ENCODE data around the gene LIN7C.
"Not testable (repeated sequence)": the region's sequence is repeated elsewhere in the genome, so short reads cannot be mapped to it uniquely, and the experiment has no call there.

LIN7C gene, protein sequence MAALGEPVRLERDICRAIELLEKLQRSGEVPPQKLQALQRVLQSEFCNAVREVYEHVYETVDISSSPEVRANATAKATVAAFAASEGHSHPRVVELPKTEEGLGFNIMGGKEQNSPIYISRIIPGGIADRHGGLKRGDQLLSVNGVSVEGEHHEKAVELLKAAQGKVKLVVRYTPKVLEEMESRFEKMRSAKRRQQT

DNA sequence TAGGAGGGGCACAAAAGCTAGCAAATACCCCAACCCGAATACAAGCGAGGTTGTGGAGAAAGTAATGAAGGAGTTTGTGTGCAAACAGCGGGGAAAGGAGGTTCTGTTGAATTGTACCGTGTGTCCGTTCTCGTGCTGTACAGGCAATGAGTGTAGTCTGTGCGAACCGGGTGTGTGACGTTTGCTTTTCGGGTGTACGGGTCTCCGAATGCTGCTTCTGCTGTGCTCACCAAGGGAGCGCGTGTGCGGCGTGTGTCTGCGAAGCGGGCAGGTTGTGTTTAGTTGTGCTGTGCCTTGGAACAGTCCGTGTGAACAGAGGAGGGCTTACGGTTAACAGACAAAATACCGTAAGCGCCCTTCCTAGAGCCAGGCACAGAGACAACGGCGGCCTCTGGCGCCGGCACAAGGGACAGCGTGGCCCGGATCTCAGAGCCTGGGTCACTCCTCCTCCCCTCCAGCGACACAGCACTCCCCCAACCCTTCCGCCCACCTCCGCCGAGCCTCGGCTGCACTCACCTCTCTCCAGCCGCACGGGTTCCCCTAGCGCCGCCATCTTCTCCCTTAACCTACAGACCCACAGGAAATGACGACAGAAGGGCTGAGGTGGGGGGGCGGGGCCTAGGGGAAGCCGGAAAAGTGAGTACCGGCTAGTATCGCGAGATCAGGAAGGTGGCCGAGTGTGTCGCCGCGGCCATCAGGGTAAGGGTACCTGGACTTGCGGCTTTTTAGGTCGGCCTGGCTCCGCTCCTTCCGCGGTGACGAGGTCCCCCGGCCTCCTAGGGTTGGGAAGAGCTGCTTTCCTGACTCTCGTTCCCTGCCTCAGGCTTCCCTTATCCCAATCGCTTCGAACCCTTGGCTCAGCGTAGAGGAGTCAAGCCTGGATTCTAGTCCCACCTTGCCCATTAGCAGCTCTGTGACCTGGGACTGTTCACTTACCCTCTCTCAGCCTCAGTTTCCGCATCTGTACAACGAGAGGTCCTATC, at the start of gene LIN7C:
TSS of gene LIN7C (minus strand) at position 570 of the 983 bp plus-strand sequence. CDS start at position 553, 17 bp downstream.
- DNase-seq = peak; percentile 98

DNA sequence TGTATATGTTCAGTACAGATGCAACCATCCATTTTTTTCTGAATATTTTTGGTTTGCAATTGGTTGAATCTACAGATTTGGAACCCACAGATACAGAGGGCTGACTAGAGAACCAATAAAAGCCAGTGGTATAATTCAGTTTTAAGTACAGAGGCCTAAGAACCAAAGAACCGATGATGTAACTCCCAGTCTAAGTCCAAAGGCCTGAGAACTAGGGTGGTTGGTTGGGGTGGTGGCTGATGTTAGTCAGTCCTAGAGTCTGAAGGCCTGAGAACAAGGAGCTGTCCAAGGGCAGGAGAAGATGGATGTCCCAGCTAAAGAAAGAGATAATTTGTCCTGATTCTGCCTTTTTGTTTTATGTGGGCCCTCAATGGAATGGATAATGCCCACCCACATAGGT, 48.7 kb upstream of the LIN7C start:
- DNase-seq = no peak

- no peak for DNase-seq
These were observed 46.6 kb upstream of the LIN7C start for GRCh38 chr11:27553186-27553585.

DNA sequence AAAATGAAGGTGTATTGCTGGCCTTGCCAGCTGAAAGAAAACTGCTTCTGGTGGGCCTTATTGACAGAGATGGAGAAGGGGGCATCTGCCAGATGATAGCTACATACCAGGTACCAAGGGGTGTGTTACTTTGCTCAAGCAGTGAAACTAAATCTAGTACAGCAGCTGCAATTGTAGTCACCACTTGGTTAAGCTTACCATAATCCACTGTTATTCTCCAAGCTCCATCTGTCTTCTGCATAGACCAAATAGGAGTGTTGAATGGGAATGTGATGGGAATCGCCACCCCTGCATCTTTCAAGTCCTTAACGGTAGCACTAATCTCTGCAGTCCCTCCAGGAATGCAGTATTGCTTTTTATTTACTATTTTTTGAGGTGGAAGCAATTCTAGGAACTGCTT, 45.8 kb upstream of the LIN7C start:
- no peak for DNase-seq

GRCh38 chr11:27551127-27551526, 44.6 kb upstream of the LIN7C start:
- DNase-seq = no peak

DNA sequence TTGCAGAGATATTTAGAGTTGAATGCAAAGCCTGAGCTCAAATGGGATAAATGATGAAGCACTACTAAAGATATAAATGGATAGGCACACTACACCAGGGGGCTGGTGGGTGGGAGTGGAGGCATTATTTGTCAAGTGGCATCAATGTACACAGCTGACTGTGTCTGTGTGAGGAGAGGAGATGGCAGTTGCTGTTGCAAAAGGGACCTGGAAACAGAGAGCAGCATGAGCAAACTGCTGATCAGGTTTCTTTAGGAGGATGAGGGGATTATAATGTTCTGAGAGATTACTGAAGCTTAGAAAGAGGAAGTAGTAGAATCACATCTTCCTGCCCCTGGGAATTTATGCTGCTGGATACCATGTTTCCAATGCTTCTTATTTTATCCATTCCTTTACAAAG, 39.4 kb upstream of the LIN7C start:
- DNase-seq = no peak

GRCh38 chr11:27545035-27545434, 38.5 kb upstream of the LIN7C start:
- no peak for DNase-seq

- DNase-seq = no peak
These were observed 35.2 kb upstream of the LIN7C start for GRCh38 chr11:27541790-27542189.

GRCh38 chr11:27540051-27540450, 33.5 kb upstream of the LIN7C start:
- DNase-seq = no peak

DNA sequence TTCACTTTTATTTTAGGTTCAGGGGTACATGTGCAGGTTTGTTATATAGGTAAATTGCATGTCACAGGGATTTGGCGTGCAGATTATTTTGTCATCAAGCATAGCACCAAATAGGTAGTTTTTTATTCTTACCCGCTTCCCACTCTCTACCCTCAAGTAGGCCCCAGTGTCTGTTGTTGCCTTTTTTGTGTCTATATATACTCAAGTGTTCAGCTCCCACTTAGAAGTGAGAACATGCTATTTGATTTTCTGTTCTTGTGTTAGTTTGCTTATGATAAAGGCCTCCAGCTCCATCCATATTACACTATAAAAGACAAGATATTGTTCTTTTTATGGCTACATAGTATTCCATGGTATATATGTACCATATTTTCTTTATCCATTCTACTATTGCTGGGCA, 28.5 kb upstream of the LIN7C start:
- no peak for DNase-seq

DNA sequence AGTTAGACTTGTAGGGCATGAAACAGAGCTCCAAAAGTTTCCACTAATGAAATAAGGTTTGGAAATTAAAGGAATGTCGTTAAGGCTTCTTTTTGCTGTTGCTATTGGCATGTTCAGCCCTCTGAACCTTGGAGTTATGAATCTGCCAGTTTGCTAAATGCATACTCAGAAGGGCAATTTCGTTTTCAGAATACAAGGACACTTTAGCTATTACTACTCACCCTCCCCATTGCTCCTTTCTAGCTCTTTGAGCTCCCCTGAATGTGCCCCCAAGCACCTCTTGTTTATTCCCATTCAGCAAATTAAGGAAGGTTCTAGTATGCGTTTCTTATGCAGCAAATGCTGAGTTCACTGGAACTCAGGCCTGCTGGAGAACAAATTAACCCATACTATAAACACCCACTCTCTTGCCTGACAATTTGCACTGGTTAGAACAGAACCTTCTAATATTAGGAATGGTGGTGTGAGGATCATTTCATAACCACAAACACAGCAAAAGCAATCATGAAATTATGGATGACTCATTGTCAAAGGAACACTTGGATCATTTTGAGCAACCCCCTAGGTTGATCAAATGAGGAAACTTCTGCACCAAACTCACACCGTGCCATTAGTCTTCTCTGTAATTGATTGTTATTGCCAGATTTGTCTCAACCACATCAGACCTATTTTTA, 26.2 kb upstream of the LIN7C start:
- DNase-seq = no peak

GRCh38 chr11:27528712-27529111, 22.1 kb upstream of the LIN7C start:
- no peak for DNase-seq

DNA sequence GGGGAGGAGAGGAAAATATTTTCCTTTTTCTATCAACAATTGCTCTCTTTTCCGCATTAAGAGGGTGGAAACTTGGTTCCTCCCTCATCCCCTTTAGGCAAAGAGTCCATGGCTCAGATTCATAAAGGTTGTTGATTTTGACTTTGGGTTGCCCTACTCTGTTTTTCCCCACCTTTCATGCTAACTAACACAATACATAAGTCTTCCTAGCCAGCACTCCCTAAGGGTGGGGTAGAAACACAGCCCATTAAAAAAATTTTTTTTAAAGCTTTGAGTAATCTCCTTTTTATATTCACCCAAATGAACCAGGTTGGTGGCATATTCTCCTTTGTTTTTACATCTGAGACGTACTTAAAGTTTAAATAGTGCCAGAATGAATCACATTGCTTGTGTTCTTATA, 20.0 kb upstream of the LIN7C start:
- no peak for DNase-seq

DNA sequence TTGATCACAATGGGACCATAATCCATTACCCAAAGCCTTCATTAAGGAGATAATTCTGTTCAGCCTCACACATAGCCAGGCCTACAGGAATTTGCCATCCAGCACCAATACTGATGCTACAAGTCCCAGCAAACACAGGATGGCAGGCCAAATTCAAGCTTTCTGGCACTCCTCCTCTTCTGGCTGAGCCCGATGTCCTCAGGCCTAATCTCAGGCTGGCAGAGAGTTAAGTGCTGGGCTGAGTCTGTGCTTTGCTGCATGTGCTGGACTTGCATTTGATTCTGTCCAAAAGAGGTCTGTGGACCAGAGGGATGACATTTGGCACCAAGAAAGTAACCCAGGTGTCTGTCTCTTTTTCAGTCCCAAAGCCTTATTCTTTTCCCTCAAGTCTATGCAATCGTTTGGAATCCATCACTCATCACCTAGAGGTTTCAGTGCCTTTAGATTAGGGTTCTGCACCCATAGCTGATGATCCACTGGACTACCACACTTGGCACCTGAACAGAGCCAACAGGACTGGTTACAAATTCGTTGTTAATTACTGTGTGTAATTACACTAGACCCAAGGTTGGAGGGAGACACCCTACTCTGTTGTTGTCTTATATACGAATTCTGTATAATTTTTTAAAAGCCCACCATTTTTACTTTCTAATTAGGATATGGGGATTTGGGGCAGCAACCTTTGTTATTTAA, 19.4 kb upstream of the LIN7C start:
- DNase-seq = no peak

- DNase-seq = no peak
These were observed 17.6 kb upstream of the LIN7C start for GRCh38 chr11:27524155-27524554.

DNA sequence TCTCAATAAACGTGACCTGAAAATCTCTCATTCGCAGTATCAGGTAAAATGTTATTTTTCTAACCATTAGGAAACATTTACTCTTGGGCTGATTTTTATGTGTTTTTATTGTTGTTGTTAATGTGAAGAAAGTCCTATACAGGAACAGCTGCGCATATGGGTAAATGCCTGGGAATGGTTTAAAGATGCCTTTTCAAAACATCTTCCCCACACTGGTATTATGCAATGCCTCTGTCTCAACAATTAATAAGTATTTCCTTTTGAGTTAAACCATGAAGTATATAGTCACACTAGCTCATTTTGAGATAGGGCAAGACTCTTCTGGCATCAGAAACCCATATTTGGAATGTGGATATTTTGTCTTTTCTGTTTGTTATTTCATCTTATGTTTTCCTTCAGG, 13.7 kb upstream of the LIN7C start:
- no peak for DNase-seq

- no peak for DNase-seq
These were observed 11.9 kb upstream of the LIN7C start for GRCh38 chr11:27518518-27518917.

GRCh38 chr11:27517490-27517889, 10.9 kb upstream of the LIN7C start:
- DNase-seq = not testable (repeated sequence)

DNA sequence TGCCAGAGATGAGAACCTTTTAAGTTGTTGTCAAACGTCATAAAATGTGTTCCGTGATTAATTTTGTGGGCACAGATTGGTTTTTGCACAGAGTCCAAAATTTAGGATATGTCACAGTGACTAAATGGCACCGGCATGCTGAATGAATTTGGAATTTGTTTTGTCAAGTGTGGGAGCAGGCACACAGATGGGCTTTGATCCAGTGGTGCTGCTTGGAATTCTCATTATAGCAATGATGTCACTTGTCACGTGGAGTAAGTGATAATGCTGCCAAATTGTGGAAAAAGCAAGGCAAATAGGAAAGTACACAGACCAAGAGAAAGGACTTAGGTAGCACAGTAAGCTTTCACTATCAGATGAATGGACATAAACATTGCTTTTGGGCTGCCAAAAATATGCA, 8.0 kb upstream of the LIN7C start:
- no peak for DNase-seq

- DNase-seq = no peak
These were observed 7.5 kb upstream of the LIN7C start for GRCh38 chr11:27514076-27514475.

GRCh38 chr11:27513389-27513788, 6.8 kb upstream of the LIN7C start:
- DNase-seq = no peak

GRCh38 chr11:27512238-27512637, 5.7 kb upstream of the LIN7C start:
- no peak for DNase-seq

DNA sequence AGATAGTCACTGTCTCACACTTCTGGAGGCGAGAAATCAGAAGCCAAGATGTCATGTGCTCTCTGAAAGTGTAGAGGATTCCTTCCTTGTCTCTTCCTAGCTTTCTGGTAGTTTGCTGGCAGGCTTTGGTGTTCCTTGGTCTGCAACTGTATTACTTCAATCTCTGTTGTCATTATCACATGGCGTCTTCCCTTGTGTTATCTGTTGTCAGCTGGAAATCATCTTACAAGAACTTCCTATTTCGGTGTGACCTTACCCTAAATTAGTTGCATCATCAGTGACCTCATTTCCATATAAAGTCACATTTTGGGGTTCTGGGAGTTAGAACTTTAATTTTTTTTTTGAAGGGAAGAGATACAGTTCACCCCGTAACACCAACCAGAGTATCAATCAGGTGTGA, 3.3 kb upstream of the LIN7C start:
- no peak for DNase-seq

Data from CD4-positive, alpha-beta T cell treated with Interleukin-10 for 1 hour (primary cell).